Kidney (tissue), 14 donors: ENCODE data around the gene DNAI4. TPM values are rescaled to one million over a fixed set of nuclear protein-coding genes. Genes with fewer than 3 reads are reported as not detected.
"Not testable (repeated sequence)": the region's sequence is repeated elsewhere in the genome, so short reads cannot be mapped to it uniquely, and the experiment has no call there.

ENCODE experiments used
- DNase-seq, 5 donors: peaks; one replicate each; pipeline ENCODE4 v3.0.0-alpha.2; 2013 to 2020
- FAIRE-seq: peaks from 2 replicates; lab custom pipeline; 2012; peaks lifted over from hg19 to GRCh38; lab: Jason Lieb, UNC
- H3K27ac ChIP-seq, 2 donors: one replicate each; pipeline ENCODE4 v1.7.0; 2013; ENCODE audit warnings: low read depth in 2 of 2, low read length in 2 of 2, inconsistent platforms in 1 of 2
- H3K27me3 ChIP-seq: one replicate; pipeline ENCODE4 v1.7.1; 2013; ENCODE audit warnings: low read length, inconsistent platforms; ENCODE audit not compliant: control insufficient read depth, insufficient read depth
- H3K36me3 ChIP-seq, 3 donors: one replicate each; pipeline versions ENCODE4 v1.7.0 to v1.7.1; 2013; ENCODE audit warnings: low read length in 3 of 3, control low read depth in 1 of 3, inconsistent platforms in 1 of 3; ENCODE audit not compliant: insufficient read depth in 3 of 3, control insufficient read depth in 2 of 3
- H3K4me1 ChIP-seq, 3 donors: one replicate each; pipeline versions ENCODE4 v1.7.0 to v1.7.1; 2013; ENCODE audit warnings: low read length in 3 of 3, inconsistent platforms in 1 of 3, low read depth in 1 of 3; ENCODE audit not compliant: control insufficient read depth in 2 of 3, insufficient read depth in 2 of 3
- H3K4me3 ChIP-seq, 3 donors: one replicate each; pipeline versions ENCODE4 v1.7.0 to v1.8.1; 2013; ENCODE audit warnings: low read length in 3 of 3, control low read depth in 1 of 3, inconsistent platforms in 1 of 3
- H3K9ac ChIP-seq, 3 donors: one replicate each; pipeline versions ENCODE4 v1.7.0 to v1.7.1; 2013; ENCODE audit warnings: low read length in 3 of 3, control low read depth in 1 of 3, inconsistent platforms in 1 of 3
- H3K9me3 ChIP-seq, 3 donors: one replicate each; pipeline versions ENCODE4 v1.7.0 to v1.7.1; 2013; ENCODE audit warnings: low read length in 3 of 3, control low read depth in 1 of 3, inconsistent platforms in 1 of 3; ENCODE audit not compliant: control insufficient read depth in 2 of 3, insufficient read depth in 1 of 3
- CTCF ChIP-seq: IDR thresholded peaks from 3 replicates; pipeline ENCODE4 v1.5.1; 2012; ENCODE audit warnings: mild to moderate bottlenecking, moderate library complexity, borderline replicate concordance; ENCODE audit not compliant: insufficient read depth; ENCODE audit errors: extremely low read depth
- intact Hi-C: fragments of 100-400 bp; cut with DNase I; formaldehyde crosslinking; loops from one replicate; pipeline ENCODE4 v1.11.1; 2022
- polyA plus RNA-seq: library from polyadenylated mRNA; stranded (reverse); fragments of 350-450 nt; fragmentation: Illumina TruSeq; extraction: RNeasy Lipid Tissue Mini Kit (QIAGEN cat#74804); gene quantifications from one replicate; pipeline ENCODE4 v1.2.3, GENCODE V29; 2014; ENCODE audit warnings: low read depth, low replicate concordance; ENCODE audit not compliant: insufficient read depth
- total RNA-seq: library from RNA; stranded (reverse); fragmentation: NEBNext Ultra II Directional; extraction: Animal tissue kit (Norgen Biotek cat#: 25700); gene quantifications from one replicate; pipeline ENCODE4 v1.2.1, GENCODE V29; 2021
- donor health status: control.
- donor health status: control.
- donor health status: control.
- donor health status: control.
- donor health status: control.
- donor health status: DM: yes; HTN: yes; CAD: no.
- donor health status: Normal renal cell carcinoma (clear cell type).

DNAI4 gene
- total and polyA plus RNA-seq, 2 donors from 2014 or later, result 4.1 to 26.8 TPM

- H3K9ac ChIP-seq, result no peak overlapping the region
- no peaks in the 10 kb centered on the region for H3K36me3 ChIP-seq
- no peaks in the 10 kb centered on the region for H3K9me3 ChIP-seq
- H3K4me3 ChIP-seq, result no peak overlapping the region
- no peak for DNase-seq
- FAIRE-seq, result no peak
- TF ChIP-seq CTCF, result no peak
- H3K27ac ChIP-seq, result no peak overlapping the region
- intact Hi-C loops, result no loop called here
- no peaks in the 10 kb centered on the region for H3K27me3 ChIP-seq
- H3K4me1 ChIP-seq, result no peaks in the 10 kb centered on the region
Observed at GRCh38 chr1:66890621-66891020, 34.0 kb downstream of the DNAI4 start.

- H3K4me1 ChIP-seq, result no peaks in the 10 kb centered on the region
- no peak overlapping the region for H3K9ac ChIP-seq
- intact Hi-C loops, result no loop called here
- no peaks in the 10 kb centered on the region for H3K9me3 ChIP-seq
- no peak overlapping the region for H3K27ac ChIP-seq
- H3K36me3 ChIP-seq, result no peaks in the 10 kb centered on the region
- DNase-seq (no peak), FAIRE-seq (no peak)
- no peak overlapping the region for H3K4me3 ChIP-seq
- no peaks in the 10 kb centered on the region for H3K27me3 ChIP-seq
- TF ChIP-seq CTCF, result no peak
Observed at GRCh38 chr1:66889030-66889429, 35.6 kb downstream of the DNAI4 start.

GRCh38 chr1:66876664-66877063, 48.0 kb downstream of the DNAI4 start:
- no peaks in the 10 kb centered on the region for H3K4me1 ChIP-seq
- H3K27me3 ChIP-seq, result no peaks in the 10 kb centered on the region
- H3K9me3 ChIP-seq, result no peaks in the 10 kb centered on the region
- intact Hi-C loops, result no loop called here
- no peak overlapping the region for H3K27ac ChIP-seq
- FAIRE-seq (no peak), DNase-seq (no peak)
- H3K9ac ChIP-seq, result no peak overlapping the region
- TF ChIP-seq CTCF, result no peak
- H3K4me3 ChIP-seq, result no peak overlapping the region
- no peaks in the 10 kb centered on the region for H3K36me3 ChIP-seq

- H3K36me3 ChIP-seq, result no peaks in the 10 kb centered on the region
- no peak overlapping the region for H3K4me3 ChIP-seq
- no peaks in the 10 kb centered on the region for H3K9me3 ChIP-seq
- FAIRE-seq (no peak), DNase-seq (no peak)
- H3K9ac ChIP-seq, result no peak overlapping the region
- H3K27ac ChIP-seq, result no peak overlapping the region
- intact Hi-C loops, result no loop called here
- TF ChIP-seq CTCF, result no peak
- no peaks in the 10 kb centered on the region for H3K27me3 ChIP-seq
- no peaks in the 10 kb centered on the region for H3K4me1 ChIP-seq
Observed at GRCh38 chr1:66873111-66873510, 51.5 kb downstream of the DNAI4 start.

GRCh38 chr1:66872024-66872423, 52.6 kb downstream of the DNAI4 start:
- H3K36me3 ChIP-seq, H3K4me1 ChIP-seq, H3K27ac ChIP-seq, FAIRE-seq, H3K4me3 ChIP-seq, intact Hi-C loops, H3K27me3 ChIP-seq, H3K9me3 ChIP-seq, H3K9ac ChIP-seq, DNase-seq: not testable (repeated sequence)
